ENCODE data around the gene SLC6A17. TPM values are rescaled to one million over a fixed set of nuclear protein-coding genes. Genes with fewer than 3 reads are reported as not detected.

Gene SLC6A17
- total RNA-seq, 1 donor from 2014 or later: 46.1 TPM

DNA sequence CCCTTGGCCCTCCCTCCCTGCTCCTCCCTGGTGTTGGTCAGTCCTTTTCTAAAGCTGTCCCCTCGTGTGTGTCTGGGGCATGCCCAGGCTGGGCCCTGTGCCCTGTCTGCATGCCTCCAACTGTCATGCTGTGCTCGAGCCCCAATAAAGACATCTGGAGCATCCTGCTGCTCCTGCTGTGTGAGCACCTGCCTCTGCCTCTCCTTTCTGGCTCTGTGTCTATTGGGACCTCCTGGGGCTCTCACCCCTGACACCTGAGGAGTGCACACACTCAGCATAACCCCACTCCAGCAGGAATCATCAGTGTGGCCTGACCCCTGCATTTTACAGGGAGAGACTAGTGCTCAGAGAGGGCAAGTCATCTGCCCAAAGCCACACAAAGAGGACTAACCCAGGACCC, 83.6 kb downstream of the SLC6A17 start:
- DNase-seq (ENCODE audit: low spot score): no peak
- Mint-ChIP-seq H3K36me3 (ENCODE audit: low read depth, unreplicated experiment) (peaks cover 47% of the 10 kb centered on the region), H3K9me3 (ENCODE audit: unreplicated experiment) (no peaks in the 10 kb centered on the region), H3K27ac (ENCODE audit: unreplicated experiment) (no peak overlapping the region), H3K27me3 (ENCODE audit: unreplicated experiment) (peaks cover 11% of the 10 kb centered on the region), H3K4me3 (ENCODE audit: unreplicated experiment) (no peak overlapping the region), H3K4me1 (ENCODE audit: unreplicated experiment) (peaks cover 20% of the 10 kb centered on the region)
- TF ChIP-seq, protein P1, sequence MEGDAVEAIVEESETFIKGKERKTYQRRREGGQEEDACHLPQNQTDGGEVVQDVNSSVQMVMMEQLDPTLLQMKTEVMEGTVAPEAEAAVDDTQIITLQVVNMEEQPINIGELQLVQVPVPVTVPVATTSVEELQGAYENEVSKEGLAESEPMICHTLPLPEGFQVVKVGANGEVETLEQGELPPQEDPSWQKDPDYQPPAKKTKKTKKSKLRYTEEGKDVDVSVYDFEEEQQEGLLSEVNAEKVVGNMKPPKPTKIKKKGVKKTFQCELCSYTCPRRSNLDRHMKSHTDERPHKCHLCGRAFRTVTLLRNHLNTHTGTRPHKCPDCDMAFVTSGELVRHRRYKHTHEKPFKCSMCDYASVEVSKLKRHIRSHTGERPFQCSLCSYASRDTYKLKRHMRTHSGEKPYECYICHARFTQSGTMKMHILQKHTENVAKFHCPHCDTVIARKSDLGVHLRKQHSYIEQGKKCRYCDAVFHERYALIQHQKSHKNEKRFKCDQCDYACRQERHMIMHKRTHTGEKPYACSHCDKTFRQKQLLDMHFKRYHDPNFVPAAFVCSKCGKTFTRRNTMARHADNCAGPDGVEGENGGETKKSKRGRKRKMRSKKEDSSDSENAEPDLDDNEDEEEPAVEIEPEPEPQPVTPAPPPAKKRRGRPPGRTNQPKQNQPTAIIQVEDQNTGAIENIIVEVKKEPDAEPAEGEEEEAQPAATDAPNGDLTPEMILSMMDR (IDR thresholded peaks at IDR 0.05; ENCODE audit: unreplicated experiment): no peak

DNA sequence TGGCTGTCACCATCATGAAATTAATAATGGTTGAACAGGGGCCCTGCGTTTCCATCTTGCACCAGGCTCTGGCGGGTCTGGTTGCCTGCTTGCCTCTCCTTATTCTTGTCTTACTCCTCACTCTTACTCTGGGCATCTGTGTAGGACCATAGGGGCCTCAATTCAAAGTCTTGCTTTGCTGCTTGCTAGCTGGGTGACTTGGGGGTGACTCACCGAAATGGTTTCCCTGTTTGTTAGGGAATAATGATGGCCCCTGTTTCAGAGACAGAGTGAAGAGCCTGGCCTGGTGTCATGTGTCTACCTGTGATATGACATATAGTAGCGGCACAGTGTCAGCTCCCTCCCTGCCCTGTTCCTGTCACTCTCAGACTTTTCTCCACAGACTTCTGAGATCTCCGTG, 84.4 kb downstream of the SLC6A17 start:
- peaks cover 11% of the 10 kb centered on the region for H3K27me3 Mint-ChIP-seq (ENCODE audit: unreplicated experiment)
- peak overlapping the region; percentile 33 for H3K4me3 Mint-ChIP-seq (ENCODE audit: unreplicated experiment)
- no peaks in the 10 kb centered on the region for H3K9me3 Mint-ChIP-seq (ENCODE audit: unreplicated experiment)
- H3K27ac Mint-ChIP-seq (ENCODE audit: unreplicated experiment): no peak overlapping the region
- no peak for DNase-seq (ENCODE audit: low spot score)
- TF ChIP-seq, protein P1 (IDR thresholded peaks at IDR 0.05; ENCODE audit: unreplicated experiment): no peak
- H3K4me1 Mint-ChIP-seq (ENCODE audit: unreplicated experiment): peaks cover 28% of the 10 kb centered on the region
- H3K36me3 Mint-ChIP-seq (ENCODE audit: low read depth, unreplicated experiment): peaks cover 46% of the 10 kb centered on the region

DNA sequence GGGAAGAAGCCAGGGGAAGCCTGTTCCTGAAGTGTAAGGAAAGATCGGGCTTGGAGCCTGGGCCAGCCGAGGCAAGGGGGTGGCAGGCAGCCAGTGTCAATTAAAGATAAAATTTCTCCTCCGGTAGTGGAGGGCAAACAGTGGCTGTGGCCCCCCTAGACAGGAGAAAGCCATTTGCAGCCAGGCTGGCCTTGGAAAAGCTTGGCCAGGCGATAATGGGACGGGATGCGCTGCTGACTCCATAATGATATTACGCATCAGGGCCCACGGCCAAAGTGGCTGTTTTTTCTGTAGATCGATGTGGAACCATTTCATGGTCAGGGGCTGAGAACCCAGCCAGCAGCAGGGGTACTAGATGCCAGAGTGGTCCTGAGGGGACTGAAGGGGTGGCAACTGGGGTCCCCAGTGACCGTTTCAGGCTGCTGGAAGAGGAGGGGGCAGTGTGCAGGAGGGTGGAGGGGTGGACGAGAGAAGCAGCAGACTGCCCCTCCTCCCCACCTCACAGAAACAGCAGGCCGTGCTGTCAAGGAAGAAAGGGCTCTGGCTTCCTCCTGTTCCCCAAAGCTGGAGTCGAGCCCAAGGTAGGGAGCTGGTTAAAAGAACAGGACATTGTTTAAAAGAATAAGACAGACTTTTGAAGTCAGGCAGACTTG, 85.0 kb downstream of the SLC6A17 start:
- Mint-ChIP-seq H3K36me3 (ENCODE audit: low read depth, unreplicated experiment) (peaks cover 41% of the 10 kb centered on the region), H3K27me3 (ENCODE audit: unreplicated experiment) (peaks cover 11% of the 10 kb centered on the region), H3K4me1 (ENCODE audit: unreplicated experiment) (peaks cover 35% of the 10 kb centered on the region), H3K27ac (ENCODE audit: unreplicated experiment) (no peak overlapping the region), H3K4me3 (ENCODE audit: unreplicated experiment) (no peak overlapping the region), H3K9me3 (ENCODE audit: unreplicated experiment) (no peaks in the 10 kb centered on the region)
- TF ChIP-seq, protein P1 (IDR thresholded peaks at IDR 0.05; ENCODE audit: unreplicated experiment): no peak
- no peak for DNase-seq (ENCODE audit: low spot score)

DNA sequence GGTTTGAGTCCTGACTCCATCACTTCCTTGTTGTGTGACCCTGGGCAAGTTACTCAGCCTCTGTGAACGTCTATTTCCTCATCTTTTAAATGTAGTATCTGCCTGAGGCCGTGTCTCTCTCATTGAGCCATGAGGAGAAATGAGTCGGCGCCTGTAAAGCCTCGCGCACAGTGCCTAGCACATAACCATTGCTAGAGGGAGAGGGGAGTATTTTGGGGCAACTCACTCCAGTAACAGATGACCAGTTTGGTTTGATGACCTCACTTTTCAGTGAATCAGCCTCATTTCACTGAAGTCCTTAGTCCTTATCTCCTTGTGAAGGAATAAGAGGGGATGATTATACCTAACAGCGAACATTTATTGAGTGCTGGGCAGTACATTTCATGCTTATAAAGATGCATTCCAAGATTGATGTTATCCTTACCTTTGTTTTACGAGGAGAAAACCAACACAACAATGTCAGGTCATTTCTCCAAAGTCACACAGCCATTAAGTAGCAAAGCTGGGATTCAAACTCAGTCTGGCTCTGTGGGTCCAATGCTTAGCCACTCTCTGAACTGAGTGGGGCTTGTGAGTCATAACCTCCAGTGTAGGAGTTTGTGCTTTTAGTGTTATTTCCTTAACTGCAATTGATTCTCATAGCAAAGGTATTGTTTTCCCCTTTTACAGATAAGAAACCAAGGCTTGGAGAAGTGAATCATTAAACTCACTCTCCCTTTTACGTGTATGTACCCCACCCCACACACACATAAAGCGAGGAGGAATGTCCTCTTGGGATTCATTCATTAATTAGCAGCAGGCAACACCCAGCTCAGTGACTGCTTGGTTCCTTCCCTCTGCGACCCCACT, 85.8 kb downstream of the SLC6A17 start:
- H3K27ac Mint-ChIP-seq (ENCODE audit: unreplicated experiment): no peak overlapping the region
- no peak for DNase-seq (ENCODE audit: low spot score)
- TF ChIP-seq, protein P1 (IDR thresholded peaks at IDR 0.05; ENCODE audit: unreplicated experiment): no peak
- peaks cover 36% of the 10 kb centered on the region for H3K4me1 Mint-ChIP-seq (ENCODE audit: unreplicated experiment)
- H3K4me3 Mint-ChIP-seq (ENCODE audit: unreplicated experiment): no peak overlapping the region
- peaks cover 41% of the 10 kb centered on the region for H3K36me3 Mint-ChIP-seq (ENCODE audit: low read depth, unreplicated experiment)
- H3K27me3 Mint-ChIP-seq (ENCODE audit: unreplicated experiment): peaks cover 11% of the 10 kb centered on the region
- H3K9me3 Mint-ChIP-seq (ENCODE audit: unreplicated experiment): no peaks in the 10 kb centered on the region

Measured in endothelial cell (in vitro differentiated cells).